NCI-H128 (cell line): ENCODE measurements around the gene ZNF529.
"Not testable (repeated sequence)": the region's sequence is repeated elsewhere in the genome, so short reads cannot be mapped to it uniquely, and the experiment has no call there.

Experiments
- DNase-seq: peaks from one replicate; lab custom pipeline; 2025; ENCODE audit not compliant: unreplicated experiment; lab: John Stamatoyannopoulos, UW

The ZNF529 gene

GRCh38 chr19:36573020-36573894 is at the start of gene ZNF529:
TSS of gene ZNF529 (minus strand) at chr19:36573292. CDS start at chr19:36572346, 946 bp downstream.
- peak; percentile 73 for DNase-seq

- DNase-seq: no peak
These were observed 32.9 kb upstream of the ZNF529 start for GRCh38 chr19:36605877-36606478.

DNA sequence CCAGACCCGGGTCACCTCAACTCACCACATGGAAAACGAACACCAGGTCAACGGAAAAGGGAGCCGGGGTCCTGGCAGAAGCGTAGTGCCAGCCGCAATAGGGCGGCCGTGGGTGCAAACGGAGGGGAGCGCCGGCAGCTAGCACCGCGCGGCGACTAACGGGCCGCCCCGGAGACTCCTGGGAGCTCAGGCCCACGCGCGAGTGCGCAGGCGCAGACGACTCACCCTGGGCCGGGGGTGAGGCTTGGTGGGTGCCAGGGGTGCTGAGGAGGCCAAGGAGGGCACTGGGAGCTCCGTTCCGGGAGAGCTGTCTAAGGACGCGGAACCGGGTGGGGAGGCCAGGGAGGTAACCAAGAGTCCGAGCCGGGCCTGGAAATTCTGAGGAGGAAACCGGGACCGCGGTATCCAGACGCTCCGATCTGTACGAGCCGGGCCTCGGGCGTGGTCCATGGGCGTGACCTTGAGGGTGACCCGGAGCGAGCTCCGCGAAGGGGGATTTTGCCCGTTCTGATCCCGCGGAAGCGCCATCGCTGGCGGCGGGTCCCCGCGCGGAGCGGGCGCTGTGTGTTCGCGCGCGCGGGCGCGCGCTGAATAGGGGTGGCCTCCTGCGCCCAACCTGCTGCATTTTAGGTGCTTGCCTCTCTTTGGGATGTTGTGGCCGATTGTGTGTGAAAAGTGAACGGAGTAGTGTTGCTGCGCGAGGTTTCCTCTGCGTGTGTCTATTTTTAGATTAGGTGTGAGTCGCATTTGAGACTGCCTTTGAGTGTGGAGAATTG is 32.2 kb upstream of the ZNF529 start, which contains the start of gene ZNF382:
ZNF382 (plus strand) TSS at position 213 of the 776 bp plus-strand sequence. CDS start 4,602 bp downstream, outside the sequence.
- DNase-seq: peak; percentile 68

DNA sequence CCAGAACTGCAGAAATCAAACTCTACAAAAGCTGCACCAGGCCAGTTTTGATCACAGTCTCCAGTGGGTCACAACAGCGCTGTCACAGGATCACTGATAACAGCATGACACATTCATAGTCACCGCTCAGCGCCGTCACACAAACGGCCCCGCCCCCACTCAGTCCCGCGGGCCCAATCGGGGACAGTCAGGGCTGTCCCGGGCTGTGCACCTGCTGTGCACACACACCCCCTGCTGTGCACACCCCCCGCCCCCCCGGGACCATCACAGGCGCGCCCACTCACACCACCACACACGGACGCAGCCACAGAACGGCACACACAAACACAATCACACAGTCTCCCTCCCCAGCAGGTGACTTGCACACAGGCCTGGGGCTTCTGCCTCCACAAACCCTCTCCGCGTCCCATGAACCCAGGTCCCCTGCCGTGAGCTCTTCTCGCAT is 31.6 kb upstream of the ZNF529 start:
- no peak for DNase-seq

- DNase-seq: not testable (repeated sequence)
These were observed 29.6 kb upstream of the ZNF529 start for GRCh38 chr19:36602681-36603080.

GRCh38 chr19:36579255-36579654 is 6.2 kb upstream of the ZNF529 start:
- DNase-seq: no peak

- DNase-seq: no peak
These were observed 4.3 kb upstream of the ZNF529 start for GRCh38 chr19:36577271-36577996.

- no peak for DNase-seq
These were observed 1.6 kb upstream of the ZNF529 start for GRCh38 chr19:36574741-36575140.

DNA sequence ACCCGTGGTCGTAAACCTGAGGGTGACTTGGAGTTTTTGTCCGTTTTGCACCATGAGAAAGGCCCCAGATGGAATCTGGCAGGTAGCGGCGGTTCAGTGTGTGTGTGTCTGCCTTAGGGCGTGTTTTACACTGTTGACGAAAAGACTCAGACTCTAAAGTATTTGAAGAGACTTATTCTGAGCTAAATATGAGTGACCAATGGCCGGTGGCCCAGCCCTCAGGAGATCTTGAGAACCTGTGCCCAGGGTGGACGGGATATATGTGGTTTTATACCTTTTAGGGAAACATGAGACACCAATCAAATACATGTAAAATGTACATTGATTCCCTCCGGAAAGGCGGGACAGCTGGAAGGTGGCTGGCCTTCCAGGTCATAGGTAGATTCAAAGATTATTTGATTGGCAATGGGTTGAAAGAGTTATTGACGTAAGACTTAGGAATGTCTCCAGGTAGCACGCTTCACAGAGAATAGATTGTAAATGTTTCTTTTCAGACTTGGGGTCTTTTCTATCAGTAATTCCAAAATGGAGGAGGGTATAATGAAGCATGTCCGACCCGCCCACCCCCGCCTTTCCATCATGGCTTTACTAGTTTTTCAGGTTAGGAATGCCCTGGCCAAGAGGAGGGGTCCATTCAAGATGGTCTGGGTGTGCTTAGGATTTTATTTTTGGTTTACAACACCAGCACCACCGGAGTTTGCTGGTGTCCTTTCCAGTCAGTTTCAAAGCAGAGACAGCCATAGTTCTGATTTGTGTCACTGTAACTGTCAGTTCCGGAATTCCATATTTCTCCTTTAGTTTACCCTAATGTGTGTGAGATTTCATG is 1.0 kb upstream of the ZNF529 start:
- no peak for DNase-seq

DNA sequence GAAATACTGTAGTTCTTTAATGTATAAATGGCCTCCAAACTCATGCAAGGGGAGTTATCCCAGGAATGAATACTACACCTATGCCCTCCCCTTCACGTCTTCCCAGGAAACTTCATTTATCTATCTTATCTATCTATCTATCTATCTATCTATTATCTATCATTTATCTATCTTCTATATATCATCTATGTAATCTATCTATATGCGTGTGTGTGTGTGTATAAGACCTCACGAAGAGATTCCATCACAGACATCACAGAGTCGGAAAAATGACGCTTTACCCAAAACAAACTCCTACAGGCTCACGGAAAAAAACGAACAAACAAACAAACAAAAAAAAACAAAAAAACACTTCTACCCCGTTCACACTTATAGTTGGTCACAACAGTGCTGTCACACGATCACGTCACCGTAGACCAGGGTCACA is 486 bp downstream of the ZNF529 start:
- DNase-seq: no peak

DNA sequence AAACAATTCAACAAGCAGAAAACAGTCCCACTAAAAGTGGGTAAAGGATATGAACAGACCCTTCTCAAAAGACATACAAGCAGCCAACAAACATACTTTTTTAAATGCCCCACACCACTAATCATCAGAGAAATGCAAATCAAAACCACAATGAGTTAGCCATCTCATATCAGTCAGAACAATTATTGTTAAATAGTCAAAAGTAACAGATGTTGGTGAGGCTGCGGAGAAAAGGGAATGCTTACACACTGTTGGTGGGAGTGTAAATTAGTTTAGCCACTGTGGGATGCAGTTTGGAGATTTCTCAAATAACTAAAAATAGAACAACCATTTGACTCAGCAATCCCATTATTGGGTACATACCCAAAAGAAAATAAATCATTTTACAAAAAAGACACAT is 8.7 kb downstream of the ZNF529 start:
- no peak for DNase-seq

DNA sequence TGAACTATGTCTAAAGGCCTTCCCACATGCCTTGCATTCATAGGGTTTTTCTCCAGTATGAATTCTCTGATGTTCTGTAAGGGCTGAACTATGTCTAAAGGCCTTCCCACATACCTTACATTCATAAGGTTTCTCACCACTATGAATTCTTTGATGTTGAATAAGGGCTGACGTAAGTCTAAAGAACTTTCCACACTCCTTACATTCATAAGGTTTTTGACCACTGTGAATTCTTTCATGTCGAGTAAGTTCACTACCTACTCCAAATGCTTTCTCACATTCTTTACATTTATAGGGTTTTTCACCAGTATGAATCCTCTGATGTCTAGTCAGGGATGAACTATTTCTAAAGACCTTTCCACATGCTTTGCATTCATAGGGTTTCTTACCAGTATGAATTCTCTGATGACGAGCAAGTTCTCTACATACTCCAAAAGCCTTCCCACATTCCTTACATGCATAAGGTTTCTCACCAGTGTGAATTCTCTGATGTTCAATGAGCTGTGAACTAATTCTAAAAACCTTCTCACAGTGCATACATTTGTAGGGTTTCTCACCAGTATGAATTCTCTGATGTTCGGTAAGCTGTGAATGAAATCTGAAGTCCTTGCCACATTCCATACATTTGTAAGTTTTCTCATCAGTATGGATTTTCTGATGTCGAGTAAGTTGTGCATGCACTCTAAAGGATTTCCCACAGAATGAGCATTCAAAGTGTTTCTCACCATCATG is 25.9 kb downstream of the ZNF529 start:
- no peak for DNase-seq

DNA sequence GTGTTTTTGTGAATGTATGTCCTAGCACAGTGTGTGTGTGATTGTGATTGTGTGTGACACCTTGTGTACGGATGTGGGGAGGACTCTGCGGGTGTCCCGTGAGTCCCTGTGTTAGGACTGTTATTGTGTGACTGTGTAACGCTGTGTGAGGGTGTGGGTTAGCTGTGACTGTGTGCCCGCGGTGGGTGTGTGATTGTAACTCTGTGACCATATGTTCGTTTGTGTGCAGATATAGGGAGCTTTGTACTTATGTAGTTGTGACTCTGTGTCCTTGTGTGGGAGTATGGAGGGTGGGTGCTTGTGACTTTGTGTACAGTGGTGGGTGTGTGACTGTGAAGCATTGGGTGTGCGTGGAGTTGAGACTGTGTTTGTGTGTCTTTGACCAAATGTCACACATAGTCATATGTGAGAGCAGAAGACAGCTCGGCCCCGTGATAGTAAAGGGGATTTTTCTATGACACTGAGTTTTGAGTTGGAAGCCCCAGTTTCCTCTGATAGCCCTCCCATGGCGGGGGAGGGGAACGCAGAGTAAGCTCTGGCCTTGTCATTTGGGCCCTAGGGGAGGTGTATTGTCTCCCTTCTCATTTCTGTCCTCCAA is 44.1 kb downstream of the ZNF529 start:
- DNase-seq: no peak

DNA sequence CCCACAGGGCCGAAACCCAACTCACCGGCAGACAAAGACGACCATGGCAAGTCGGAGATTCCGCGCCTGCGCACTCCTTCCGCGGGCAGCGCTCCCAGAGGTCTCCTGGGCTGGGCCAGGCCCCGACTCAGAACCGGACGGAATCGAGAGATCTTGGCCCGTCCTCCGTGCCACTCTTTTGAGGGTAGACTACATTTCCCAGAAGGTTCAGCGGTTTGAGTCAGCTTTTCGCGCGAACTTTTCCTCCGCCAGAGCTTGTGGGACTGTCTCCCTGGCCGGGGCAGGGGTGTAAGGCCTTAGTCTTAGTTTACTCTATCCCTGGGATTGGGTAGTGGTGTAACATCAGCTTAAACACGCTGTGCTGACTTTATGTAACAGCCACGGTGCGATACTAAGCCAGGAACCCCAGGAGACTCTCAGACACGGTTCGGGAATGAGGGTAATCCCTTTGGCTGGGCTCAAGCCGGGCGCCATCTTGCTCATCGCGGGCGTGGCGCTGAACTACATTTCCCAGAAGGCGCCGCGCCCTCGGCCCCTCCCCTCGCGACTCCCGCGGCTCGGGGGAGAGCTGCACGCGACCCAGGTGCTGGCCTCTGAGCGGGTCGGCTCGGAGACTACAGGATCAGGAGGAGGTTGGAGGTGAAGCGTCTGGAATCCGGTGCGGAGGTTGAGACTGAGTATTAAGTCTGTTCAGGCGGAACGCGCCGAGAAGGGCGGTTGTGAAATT is 44.7 kb downstream of the ZNF529 start, which contains the start of gene ZNF260:
ZNF260 (minus strand) TSS at position 78 of the 727 bp plus-strand sequence. CDS start 13,033 bp downstream, outside the sequence.
- peak; percentile 91 for DNase-seq

GRCh38 chr19:36527873-36528193 is 45.3 kb downstream of the ZNF529 start:
- no peak for DNase-seq

DNA sequence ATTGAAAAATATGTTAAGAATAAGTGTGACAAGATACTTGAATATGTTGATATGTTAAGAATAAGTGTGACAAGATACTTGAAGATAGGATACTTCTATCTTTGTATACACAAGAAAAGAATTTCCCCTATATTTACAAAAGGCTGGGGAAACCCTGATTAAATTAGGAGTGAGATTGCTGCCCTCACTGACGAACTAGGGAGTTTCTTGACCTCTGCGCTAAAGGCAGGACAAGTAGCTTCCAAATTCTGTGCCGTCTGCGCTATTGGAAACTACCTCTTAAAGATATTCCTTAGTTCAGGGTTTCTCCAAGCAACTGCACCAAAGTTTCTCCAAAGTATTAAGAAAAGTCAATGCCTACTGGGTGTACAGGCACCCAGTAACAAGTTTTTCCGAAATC is 45.8 kb downstream of the ZNF529 start:
- DNase-seq: no peak

DNA sequence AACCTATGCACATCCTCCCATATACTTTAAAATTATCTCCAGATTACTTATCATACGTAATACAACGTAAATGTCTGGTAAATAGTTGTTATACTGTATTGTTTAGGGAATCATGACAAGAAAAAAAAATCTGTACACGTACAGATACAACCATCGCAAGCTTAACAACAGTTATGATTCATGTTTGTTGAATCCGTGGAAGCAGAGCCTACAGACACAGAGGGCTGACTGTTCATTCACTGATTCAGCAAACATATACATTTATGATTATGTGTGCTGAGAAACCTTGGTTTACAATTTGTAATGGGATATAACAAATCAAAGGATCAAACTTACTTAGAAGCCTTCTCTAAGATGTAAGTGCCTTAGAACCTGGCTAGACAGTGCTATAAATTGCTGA is 46.5 kb downstream of the ZNF529 start:
- DNase-seq: no peak

DNA sequence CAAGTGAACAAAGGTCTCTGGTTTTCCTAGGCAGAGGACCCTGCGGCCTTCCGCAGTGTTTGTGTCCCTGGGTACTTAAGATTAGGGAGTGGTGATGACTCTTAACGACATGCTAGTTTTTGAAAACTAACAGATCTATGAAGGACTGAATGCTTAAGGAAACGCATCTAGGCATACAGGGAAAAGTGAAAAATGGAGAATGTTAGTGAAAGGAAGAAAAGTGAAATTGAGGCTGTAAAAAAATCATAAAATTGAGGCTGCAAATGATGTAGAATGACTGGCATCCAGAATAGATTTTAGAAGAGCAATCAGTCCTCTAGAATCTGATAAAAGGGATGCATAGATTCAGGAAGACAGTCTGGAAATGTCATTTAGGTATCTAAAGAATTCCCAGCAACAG is 48.5 kb downstream of the ZNF529 start:
- no peak for DNase-seq
